IMR-90 (cell line): ENCODE measurements around the gene HDAC3. TPM values are rescaled to one million over a fixed set of nuclear protein-coding genes. Genes with fewer than 3 reads are reported as not detected.

ENCODE experiments used
- ATAC-seq: fragments of 200-7000 bp; cut with Tn5 transposase; 2 replicates; pipeline ENCODE4 v1.9.1; 2020; ENCODE audit warnings: low read depth, mild to moderate bottlenecking, moderate library complexity
- Bru-seq: library from RNA; stranded (reverse); fragments of 400-500 nt; gene quantifications from one replicate; lab custom pipeline; 2021; lab: Mats Ljungman, UMichigan
- BruChase-seq, 2 experiments: library from RNA; stranded (reverse); fragments of 400-500 nt; gene quantifications; one replicate each; lab custom pipeline; 2021; lab: Mats Ljungman, UMichigan
- BruUV-seq: library from RNA; stranded (reverse); fragments of 400-500 nt; replicated peaks from 2 replicates; lab custom pipeline; 2021; lab: Mats Ljungman, UMichigan
- CTCF ChIA-PET: fragments of 300-600 bp; formaldehyde crosslinking; extraction: SDS; loops from one replicate; lab custom pipeline; 2021; ENCODE audit warnings: antibody characterized with exemption; lab: Yijun Ruan, JAX
- POLR2A ChIA-PET: fragments of 300-600 bp; sonication (Branson Sonifier 250); formaldehyde crosslinking; loops from one replicate; lab custom pipeline; 2022; ENCODE audit warnings: antibody characterized with exemption; ENCODE audit not compliant: unreplicated experiment; lab: Charles Lee
- DNase-seq: peaks from one replicate; pipeline ENCODE4 v3.0.0; 2013
- H2AFZ ChIP-seq: replicated peaks from 2 replicates; pipeline ENCODE3; 2013; ENCODE audit warnings: low read length, mild to moderate bottlenecking; ENCODE audit not compliant: poor library complexity
- H2AK5ac ChIP-seq: 2 replicates; pipeline ENCODE4 v1.6.1; 2013; ENCODE audit warnings: low read depth, low read length, inconsistent platforms
- H2AK9ac ChIP-seq: replicated peaks from 2 replicates; pipeline ENCODE3; 2013; ENCODE audit warnings: mild to moderate bottlenecking, low read depth, low read length, moderate library complexity; ENCODE audit not compliant: poor library complexity
- H2BK120ac ChIP-seq: 2 replicates; pipeline ENCODE4 v1.6.1; 2013; ENCODE audit warnings: low read depth, low read length, inconsistent platforms
- H2BK15ac ChIP-seq: 3 replicates; pipeline ENCODE4 v1.6.1; 2013; ENCODE audit warnings: low read depth, low read length, inconsistent platforms
- H2BK20ac ChIP-seq: 2 replicates; pipeline ENCODE4 v1.6.1; 2013; ENCODE audit warnings: low read depth, mild to moderate bottlenecking, inconsistent platforms, low read length, moderate library complexity
- H2BK5ac ChIP-seq: 2 replicates; pipeline ENCODE4 v1.6.1; 2013; ENCODE audit warnings: mild to moderate bottlenecking, low read depth, low read length, inconsistent platforms; ENCODE audit not compliant: poor library complexity, severe bottlenecking
- H3K14ac ChIP-seq: replicated peaks from 2 replicates; pipeline ENCODE4 v1.6.1; 2013; ENCODE audit warnings: low read depth, low read length, inconsistent platforms
- H3K18ac ChIP-seq: 2 replicates; pipeline ENCODE4 v1.6.1; 2013; ENCODE audit warnings: low read depth, low read length, control low read depth
- H3K23ac ChIP-seq: 2 replicates; pipeline ENCODE4 v1.6.1; 2013; ENCODE audit warnings: low read depth, low read length, inconsistent platforms
- H3K27ac ChIP-seq: 2 replicates; pipeline ENCODE4 v1.5.1; 2013; ENCODE audit warnings: mild to moderate bottlenecking, control low read depth, low read length; ENCODE audit not compliant: insufficient read depth
- H3K27me3 ChIP-seq: 2 replicates; pipeline ENCODE4 v1.6.1; 2013; ENCODE audit warnings: low read length; ENCODE audit not compliant: control insufficient read depth, insufficient read depth
- H3K36me3 ChIP-seq: 2 replicates; pipeline ENCODE4 v1.6.1; 2013; ENCODE audit warnings: low read length, mixed read lengths; ENCODE audit not compliant: control insufficient read depth, insufficient read depth
- H3K4ac ChIP-seq: 2 replicates; pipeline ENCODE4 v1.6.1; 2013; ENCODE audit warnings: low read depth, low read length, inconsistent platforms
- H3K4me1 ChIP-seq: 2 replicates; pipeline ENCODE4 v1.6.1; 2013; ENCODE audit warnings: low read length, mixed read lengths; ENCODE audit not compliant: control insufficient read depth, insufficient read depth
- H3K4me2 ChIP-seq: 2 replicates; pipeline ENCODE4 v1.6.1; 2013; ENCODE audit warnings: low read depth, mild to moderate bottlenecking, control low read depth, low read length, moderate library complexity
- H3K4me3 ChIP-seq: 2 replicates; pipeline ENCODE4 v1.5.1; 2013; ENCODE audit warnings: low read depth, mild to moderate bottlenecking, control low read depth, low read length, moderate library complexity; ENCODE audit not compliant: insufficient read depth
- H3K56ac ChIP-seq: 2 replicates; pipeline ENCODE4 v1.6.1; 2013; ENCODE audit warnings: low read length, inconsistent platforms; ENCODE audit not compliant: insufficient read depth; ENCODE audit errors: extremely low read depth
- H3K79me1 ChIP-seq, 2 experiments: 2 replicates each; pipeline ENCODE4 v1.6.1; 2013; ENCODE audit warnings: low read length in 2 of 2, inconsistent platforms in 1 of 2, low read depth in 1 of 2
- H3K9ac ChIP-seq: 2 replicates; pipeline ENCODE4 v1.6.1; 2013; ENCODE audit warnings: low read depth, low read length, control low read depth
- H3K9me1 ChIP-seq: 2 replicates; pipeline ENCODE4 v1.6.1; 2013; ENCODE audit warnings: low read length, inconsistent platforms; ENCODE audit not compliant: insufficient read depth
- H3K9me3 ChIP-seq: 2 replicates; pipeline ENCODE4 v1.6.1; 2013; ENCODE audit warnings: low read length; ENCODE audit not compliant: control insufficient read depth, insufficient read depth
- H4K20me1 ChIP-seq: 2 replicates; pipeline ENCODE4 v1.6.1; 2013; ENCODE audit warnings: low read length, inconsistent platforms; ENCODE audit not compliant: insufficient read depth
- H4K5ac ChIP-seq: 2 replicates; pipeline ENCODE4 v1.6.1; 2013; ENCODE audit warnings: mild to moderate bottlenecking, low read depth, low read length, control low read depth
- H4K8ac ChIP-seq, 2 experiments: 2 replicates each; pipeline ENCODE4 v1.6.1; 2013; ENCODE audit warnings: low read depth in 2 of 2, low read length in 2 of 2, control low read depth in 1 of 2, inconsistent platforms in 1 of 2
- H4K91ac ChIP-seq: 2 replicates; pipeline ENCODE4 v1.6.1; 2013; ENCODE audit warnings: low read depth, low read length, inconsistent platforms; ENCODE audit not compliant: insufficient read depth
- MAZ ChIP-seq: IDR thresholded peaks from 2 replicates; pipeline ENCODE4 v1.6.1; 2012; ENCODE audit warnings: low read depth, mild to moderate bottlenecking, low read length, improper control_type of control experiment, moderate library complexity, borderline replicate concordance
- MXI1 ChIP-seq: IDR thresholded peaks from 2 replicates; pipeline ENCODE4 v1.6.1; 2012; ENCODE audit warnings: low read depth, mild to moderate bottlenecking, low read length, moderate library complexity, borderline replicate concordance
- NFE2L2 ChIP-seq: fragments of 150-350 bp; IDR thresholded peaks from 2 replicates; pipeline ENCODE4 v1.6.1; 2016; ENCODE audit warnings: low read depth, mild to moderate bottlenecking, low read length
- POLR2A ChIP-seq: IDR thresholded peaks from 2 replicates; pipeline ENCODE4 v1.6.1; 2012; ENCODE audit warnings: mild to moderate bottlenecking, low read depth, low read length
- USF2 ChIP-seq: fragments of 150-350 bp; IDR thresholded peaks from 2 replicates; pipeline ENCODE4 v1.6.1; 2017; ENCODE audit warnings: mild to moderate bottlenecking, antibody characterized with exemption, low read length, low read depth
- whole genome bisulfite sequencing, 2 experiments: methylation state at CpG; one replicate each; pipeline versions ENCODE4 v1.1.5 to v1.1.7; 2013; ENCODE audit warnings: missing lambda C conversion rate in 2 of 2; ENCODE audit not compliant: insufficient read length in 1 of 2; ENCODE audit errors: extremely low coverage in 2 of 2; 5-methylcytosine and 5-hydroxymethylcytosine counted together
- dilution Hi-C: fragments of 300-500 bp; cut with HindIII; formaldehyde crosslinking; loops from one replicate; pipeline ENCODE4 v1.14.3; 2018; ENCODE audit warnings: low sequenced_read_pairs; ENCODE audit not compliant: unreplicated experiment
- in situ Hi-C: fragments of 300-500 bp; cut with MboI; formaldehyde crosslinking; loops from 3 replicates; pipeline ENCODE4 v1.14.3; 2019; ENCODE audit warnings: low sequenced_read_pairs, inconsistent platforms, mixed read lengths
- intact Hi-C: fragments of 100-400 bp; cut with micrococcal nuclease; formaldehyde crosslinking; loops from 2 replicates; pipeline ENCODE4 v1.10.0; 2022
- long read RNA-seq: library from polyadenylated mRNA; unstranded; transcript quantifications from one replicate; pipeline ENCODE4 v2.0.0, GENCODE V29; 2021; ENCODE audit not compliant: unreplicated experiment
- polyA plus RNA-seq, 3 experiments: library from polyadenylated mRNA; depleted of rRNA; stranded (reverse); fragments of >200 nt; gene quantifications; 2 replicates each; pipeline ENCODE4 v1.2.3, GENCODE V29; 2012; ENCODE audit warnings: low replicate concordance in 1 of 3
- total RNA-seq: library from RNA; depleted of rRNA; stranded (reverse); fragments of >200 nt; gene quantifications from 2 replicates; pipeline ENCODE4 v1.2.3, GENCODE V29; 2012; rRNA removed

Gene HDAC3
- 71.7 and 84.2 TPM in 2 replicates for total RNA-seq
- polyA plus RNA-seq (2012; rRNA removed) = 78.6 and 89.7 TPM in 2 replicates
- polyA plus RNA-seq (2012; cell fraction: cytosol; rRNA removed) = 46.2 and 62.2 TPM in 2 replicates
- 123 and 229 TPM in 2 replicates for polyA plus RNA-seq (2012; cell fraction: nucleus; rRNA removed; ENCODE audit: low replicate concordance)
- Bru-seq, nascent RNA = percentile 79 among the genes with signal in this experiment
- BruChase-seq, experiment 1, labeled RNA remaining after a 6-hour chase = percentile 86 among the genes with signal in this experiment
- BruChase-seq, experiment 2, labeled RNA remaining after a 2-hour chase = percentile 88 among the genes with signal in this experiment
- long read RNA-seq, transcript HDAC3-201 (15 exons, 1,959 nt) = major isoform, 109 of 142 reads
- long read RNA-seq, transcript HDAC3-213 (2 exons, 830 nt) = minor isoform, 5 of 142 reads
- long read RNA-seq, partial matches to known transcripts = 6 of 142 reads
- long read RNA-seq, other reads (novel, unspliced or antisense) = 22 of 142 reads

GRCh38 chr5:141636413-141637122 lies at the start of gene HDAC3, which contains the start of gene RELL2:
TSS of gene HDAC3 (minus strand) at chr5:141636849. CDS start at chr5:141636790, 59 bp downstream.
TSS of gene RELL2 (plus strand) at chr5:141636997. CDS start at chr5:141638226, 1,229 bp downstream.
- ChIA-PET CTCF (interaction anchor here (0.8 to 2.8 kb wide), 4 partner anchors 17 to 332 kb away, joined by 3 to 17 read pairs (median 9); partner anchors contain the start of genes DIAPH1 and RNF14), POLR2A (no interaction called here)
- Histone ChIP-seq H3K18ac (peak within 1 kb of the TSS; percentile 84), H3K9me1 (peaks cover 31% of the 10 kb centered on the region), H2BK120ac (no peak within 1 kb of the TSS), H2AFZ (peak within 1 kb of the TSS; percentile 97), H3K36me3 (peaks cover 12% of the 10 kb centered on the region), H4K20me1 (peaks cover 27% of the 10 kb centered on the region), H3K14ac (peak within 1 kb of the TSS; percentile 89), H3K56ac (peak within 1 kb of the TSS; percentile 75), H2BK15ac (no peak within 1 kb of the TSS), H3K4ac (peak within 1 kb of the TSS; percentile 75), H3K27me3 (no peaks in the 10 kb centered on the region), H3K79me1 (peaks cover 27 to 51% of the 10 kb centered on the region in 2 experiments), H4K8ac (peak within 1 kb of the TSS; percentile 82 to 94; a peak in 2 of 4 replicates), H4K91ac (peak within 1 kb of the TSS; percentile 77; the same call in 1 of the 2 replicates), H3K9me3 (no peaks in the 10 kb centered on the region), H4K5ac (peak within 1 kb of the TSS; percentile 88), H3K9ac (peak within 1 kb of the TSS; percentile 97), H3K4me2 (peak within 1 kb of the TSS; percentile 100), H3K23ac (peak within 1 kb of the TSS; percentile 95), H2BK5ac (peak within 1 kb of the TSS; percentile 77), H3K27ac (peak within 1 kb of the TSS; percentile 89), H2BK20ac (no peak within 1 kb of the TSS), H3K4me3 (peak within 1 kb of the TSS; percentile 97), H3K4me1 (peaks cover 12% of the 10 kb centered on the region), H2AK5ac (peak within 1 kb of the TSS; percentile 83), H2AK9ac (peak within 1 kb of the TSS; percentile 89)
- TF ChIP-seq MXI1 (0 out of 2 replicates have a peak, but pooled peaks have one; percentile 21), POLR2A (peak; percentile 80), MAZ (peak; percentile 73; the same call in 1 of the 2 replicates), USF2 (peak; percentile 12; the same call in 1 of the 2 replicates), NFE2L2 (no peak)
- DNase-seq (peak; percentile 83), ATAC-seq (peak; percentile 96)
- WGBS, 2 experiments = 1% methylated on average over 13 of the region's 55 CpGs; no CpG with 5 or more reads in 1 of the 2 experiments
- BruUV-seq = no TSS peak
- in situ Hi-C loops (no loop called here), dilution Hi-C loops (no loop called here), intact Hi-C loops (loop anchor here (2.0 kb wide), 1 partner anchor 44 kb away; no protein-coding TSS in a partner anchor)
